ENCODE results near the gene MEIS1. TPM values are rescaled to one million over a fixed set of nuclear protein-coding genes. Genes with fewer than 3 reads are reported as not detected.

The MEIS1 gene
- total RNA-seq, 1 experiment from 2014 or later = 0.66 TPM

GRCh38 chr2:66445076-66445924 lies 10.4 kb downstream of the MEIS1 start:
- no peak overlapping the region for H2BK120ac ChIP-seq (ENCODE audit: low read depth, low read length, poor library complexity, severe bottlenecking)
- WGBS (ENCODE audit: extremely low coverage, insufficient read length, low lambda C conversion rate) = no CpG with 5 or more reads among the region's 52 CpGs
- H3K36me3 Mint-ChIP-seq (ENCODE audit: insufficient read depth in 1 of 3, low read depth in 3 of 3) = no peaks in the 10 kb centered on the region
- peaks cover 25 to 46% of the 10 kb centered on the region in 2 experiments for H3K4me1 Mint-ChIP-seq
- no peak overlapping the region for H3K56ac ChIP-seq (ENCODE audit: insufficient read length, low read depth, low read length)
- TF ChIP-seq CTCF (conservative IDR thresholded peaks at IDR 0.05) = peak; percentile 29; the same call in 1 of the 3 replicates
- H3K79me1 ChIP-seq (ENCODE audit: insufficient read depth, low read depth, low read length, poor library complexity, severe bottlenecking) = no peaks in the 10 kb centered on the region
- H3T11ph ChIP-seq (ENCODE audit: low read length) = no peak overlapping the region
- H3K14ac ChIP-seq (ENCODE audit: insufficient read depth, low read length) = no peak overlapping the region
- peaks cover 94% of the 10 kb centered on the region for H3K27me3 Mint-ChIP-seq (ENCODE audit: low read depth)
- H3K4me2 ChIP-seq (ENCODE audit: insufficient read depth, insufficient read length, low read length) = peak overlapping the region; percentile 77
- no peak overlapping the region for H2BK15ac ChIP-seq (ENCODE audit: low read depth, low read length)
- no peak overlapping the region for H4K8ac ChIP-seq (replicated peaks; ENCODE audit: insufficient read length, low read depth, low read length)
- H4K5ac ChIP-seq (ENCODE audit: insufficient read length, low read depth, low read length) = no peak overlapping the region
- peaks cover 16% of the 10 kb centered on the region for H3K23me2 ChIP-seq (ENCODE audit: insufficient read length, low read depth, low read length, poor library complexity, severe bottlenecking)
- H2BK5ac ChIP-seq (ENCODE audit: insufficient read length, low read length) = no peak overlapping the region
- no peak overlapping the region for H4K91ac ChIP-seq (ENCODE audit: insufficient read length, low read depth, low read length)
- H3K4me1 ChIP-seq (ENCODE audit: insufficient read depth, low read length) = peaks cover 4% of the 10 kb centered on the region
- H3K9me3 Mint-ChIP-seq = peaks cover 0 to 5% of the 10 kb centered on the region in 2 experiments; a peak in 2 of 5 replicates
- H2BK12ac ChIP-seq (ENCODE audit: insufficient read length, low read depth, low read length) = no peak overlapping the region
- no peak overlapping the region for H2AFZ ChIP-seq (ENCODE audit: low read length)
- H3K4ac ChIP-seq (ENCODE audit: low read depth, low read length) = no peak overlapping the region
- no peaks in the 10 kb centered on the region for H4K20me1 ChIP-seq (ENCODE audit: control insufficient read depth, insufficient read depth, insufficient read length)
- no peak overlapping the region for H3K27ac Mint-ChIP-seq
- DNase-seq = peak; percentile 53
- H2AK5ac ChIP-seq (ENCODE audit: insufficient read length, low read length) = no peak overlapping the region
- no peaks in the 10 kb centered on the region for H3K9me3 ChIP-seq (ENCODE audit: control insufficient read depth, low read depth, low read length)
- H3K27ac ChIP-seq (ENCODE audit: insufficient read length, low read depth, low read length) = no peak overlapping the region
- H3K79me2 ChIP-seq (ENCODE audit: insufficient read depth, low read length) = no peaks in the 10 kb centered on the region
- peaks cover 50% of the 10 kb centered on the region for H3K27me3 ChIP-seq (ENCODE audit: insufficient read depth, low read length)
- H2BK20ac ChIP-seq (ENCODE audit: low read depth, low read length, poor library complexity, severe bottlenecking) = no peak overlapping the region
- no peak overlapping the region for H3K23ac ChIP-seq (ENCODE audit: insufficient read length, low read depth, low read length)
- H3K9ac ChIP-seq (ENCODE audit: extremely low read depth, insufficient read length, low read length) = no peak overlapping the region
- H3K4me3 Mint-ChIP-seq = peak overlapping the region; percentile 53 to 79
- H3K18ac ChIP-seq (ENCODE audit: insufficient read length, low read depth, low read length) = no peak overlapping the region

Measured in H9 (cell line).